GM06990 (cell line): ENCODE measurements around the gene APLN.

Source experiments
- DNase-seq: peaks from one replicate; pipeline ENCODE4 v3.0.0-alpha.2; 2011; ENCODE audit not compliant: insufficient read length; ENCODE audit errors: extremely low read depth
- H3K27me3 ChIP-seq: replicated peaks from 2 replicates; pipeline ENCODE4 v1.6.0; 2011; ENCODE audit warnings: low read length; ENCODE audit not compliant: control insufficient read depth, insufficient read depth
- H3K36me3 ChIP-seq: 2 replicates; pipeline ENCODE4 v1.5.1; 2011; ENCODE audit warnings: low read length; ENCODE audit not compliant: control insufficient read depth, insufficient read depth
- H3K4me3 ChIP-seq: replicated peaks from 2 replicates; pipeline ENCODE4 v1.5.1; 2011; ENCODE audit warnings: low read depth, mild to moderate bottlenecking, control low read depth, low read length
- CTCF ChIP-seq: IDR thresholded peaks from 2 replicates; pipeline ENCODE4 v1.5.1; 2011; ENCODE audit warnings: low read length, control low read depth, mild to moderate bottlenecking, inconsistent platforms; ENCODE audit not compliant: insufficient read depth, poor library complexity, severe bottlenecking

APLN gene

DNA sequence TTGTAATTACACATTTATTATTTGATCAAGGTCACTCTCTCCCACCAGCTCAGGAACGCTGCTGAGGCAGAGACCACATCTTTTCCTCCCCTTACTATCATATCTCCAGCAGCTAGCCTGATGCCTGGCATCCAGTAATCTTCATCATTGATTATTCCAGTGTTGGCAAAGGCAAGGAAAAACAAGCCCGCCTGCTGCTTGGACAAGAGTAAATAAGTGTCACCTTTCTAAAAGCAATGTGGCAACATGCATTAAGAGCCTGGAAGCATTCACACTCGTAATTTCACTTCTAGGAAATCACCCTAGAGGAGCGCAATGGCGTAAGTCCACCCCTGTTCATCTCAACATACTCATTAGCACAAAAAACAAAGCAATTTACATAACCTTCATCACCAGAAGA, 54.8 kb downstream of the APLN start:
- no peak for DNase-seq
- H3K27me3 ChIP-seq, result no peaks in the 10 kb centered on the region
- H3K36me3 ChIP-seq, result no peaks in the 10 kb centered on the region
- no peak overlapping the region for H3K4me3 ChIP-seq
- TF ChIP-seq CTCF, result no peak

DNA sequence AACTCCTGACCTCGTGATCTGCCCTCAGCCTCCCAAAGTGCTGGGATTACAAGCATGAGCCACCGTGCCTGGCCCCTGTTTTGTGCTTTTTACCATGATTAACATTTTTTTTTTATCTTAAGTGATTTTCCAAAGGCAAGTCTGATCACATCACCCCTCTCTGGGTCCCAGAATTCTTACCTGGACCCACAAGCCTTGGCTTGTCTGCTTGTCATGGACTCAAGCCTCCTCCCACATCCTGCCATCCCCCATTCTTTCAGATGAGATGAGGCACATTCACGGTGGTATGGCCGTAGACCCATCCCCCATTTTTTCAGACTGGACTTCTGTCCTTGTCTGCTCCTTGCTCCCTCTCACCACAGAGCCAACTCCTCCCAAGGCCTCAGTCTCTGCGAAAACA, 55.3 kb downstream of the APLN start:
- H3K4me3 ChIP-seq, result no peak overlapping the region
- H3K36me3 ChIP-seq, result no peaks in the 10 kb centered on the region
- TF ChIP-seq CTCF, result no peak
- DNase-seq, result no peak
- no peaks in the 10 kb centered on the region for H3K27me3 ChIP-seq

DNA sequence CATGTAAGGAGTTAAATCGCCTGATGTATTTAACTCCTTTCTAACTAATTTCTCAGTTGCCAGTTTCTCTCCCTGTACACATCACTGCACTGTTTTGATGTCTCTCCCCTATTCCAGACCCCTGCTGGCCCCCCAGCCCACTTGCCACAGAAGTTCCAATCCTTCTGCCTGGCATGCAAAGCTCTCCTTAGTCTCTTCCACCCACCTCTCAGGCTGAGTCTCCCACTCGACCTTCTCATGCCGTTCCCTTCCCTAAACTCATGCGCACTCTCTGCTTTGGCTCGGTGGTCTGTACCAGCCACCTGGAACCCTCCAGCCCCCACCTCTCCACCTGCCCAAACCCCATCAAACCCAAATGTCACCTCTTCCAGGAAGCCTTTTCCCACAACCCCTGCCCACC, 56.9 kb downstream of the APLN start:
- Histone ChIP-seq H3K4me3 (no peak overlapping the region), H3K27me3 (no peaks in the 10 kb centered on the region), H3K36me3 (no peaks in the 10 kb centered on the region)
- no peak for TF ChIP-seq CTCF
- no peak for DNase-seq

DNA sequence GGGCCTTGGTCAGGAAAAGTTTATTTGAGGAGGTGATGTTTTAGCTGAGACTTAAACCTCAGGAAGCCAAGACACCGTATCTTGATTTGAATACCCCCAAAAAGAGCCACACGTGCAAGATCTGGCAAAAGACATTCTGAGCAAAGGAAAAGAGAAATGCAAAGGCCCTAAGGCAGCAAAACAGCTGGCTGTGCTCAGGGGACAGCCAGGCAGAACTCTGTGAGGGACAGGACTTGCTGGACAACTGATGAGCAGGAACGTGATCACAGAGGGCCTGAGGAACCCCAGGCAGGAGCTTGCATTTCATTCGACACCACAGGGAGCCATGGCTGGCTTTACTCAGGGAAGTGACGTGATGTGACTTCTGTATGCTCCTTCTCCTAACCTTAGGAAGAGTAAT, 58.7 kb downstream of the APLN start:
- Histone ChIP-seq H3K27me3 (no peaks in the 10 kb centered on the region), H3K4me3 (no peak overlapping the region), H3K36me3 (no peaks in the 10 kb centered on the region)
- DNase-seq, result no peak
- no peak for TF ChIP-seq CTCF
